Smooth muscle cell (in vitro differentiated cells): ENCODE results near the gene SNX25. TPM values are rescaled to one million over a fixed set of nuclear protein-coding genes. Genes with fewer than 3 reads are reported as not detected.

ENCODE experiments used
- DNase-seq: peaks from one replicate; lab custom pipeline; 2025; ENCODE audit not compliant: unreplicated experiment; lab: John Stamatoyannopoulos, UW
- H2AFZ ChIP-seq: fragments of 200-600 bp; sonication (generic); 2 replicates; pipeline ENCODE4 v1.6.0; 2016; ENCODE audit warnings: antibody characterized with exemption, low read depth, mild to moderate bottlenecking
- H3F3A ChIP-seq: fragments of 200-600 bp; sonication (generic); 2 replicates; pipeline ENCODE4 v1.6.0; 2017; ENCODE audit warnings: antibody characterized with exemption, low read depth
- H3K27ac ChIP-seq: fragments of 200-600 bp; sonication (generic); 2 replicates; pipeline ENCODE4 v1.5.1; 2016; ENCODE audit warnings: low read depth, mild to moderate bottlenecking
- H3K27me3 ChIP-seq: fragments of 200-600 bp; sonication (generic); 2 replicates; pipeline ENCODE4 v1.6.1; 2016; ENCODE audit warnings: low read depth, mild to moderate bottlenecking
- H3K36me3 ChIP-seq: fragments of 200-600 bp; sonication (generic); 2 replicates; pipeline ENCODE4 v1.5.1; 2016; ENCODE audit warnings: low read depth
- H3K4me1 ChIP-seq: fragments of 200-600 bp; sonication (generic); 2 replicates; pipeline ENCODE4 v1.5.1; 2016; ENCODE audit warnings: low read depth
- H3K4me2 ChIP-seq: fragments of 200-600 bp; sonication (generic); 2 replicates; pipeline ENCODE4 v1.6.0; 2016; ENCODE audit warnings: mild to moderate bottlenecking
- H3K4me3 ChIP-seq: fragments of 200-600 bp; sonication (generic); 2 replicates; pipeline ENCODE4 v1.5.1; 2016; ENCODE audit warnings: mild to moderate bottlenecking
- H3K79me2 ChIP-seq: fragments of 200-600 bp; sonication (generic); 2 replicates; pipeline ENCODE4 v1.6.0; 2016; ENCODE audit warnings: low read depth, mild to moderate bottlenecking
- H3K9ac ChIP-seq: fragments of 200-600 bp; sonication (generic); 2 replicates; pipeline ENCODE4 v1.6.0; 2016; ENCODE audit warnings: low read depth
- H3K9me3 ChIP-seq: fragments of 200-600 bp; sonication (generic); replicated peaks from 2 replicates; pipeline ENCODE4 v1.5.1; 2016; ENCODE audit warnings: low read depth
- H4K20me1 ChIP-seq: fragments of 200-600 bp; sonication (generic); 2 replicates; pipeline ENCODE4 v1.6.0; 2016; ENCODE audit warnings: low read depth
- CTCF ChIP-seq: fragments of 200-600 bp; sonication (generic); IDR thresholded peaks from 2 replicates; pipeline ENCODE4 v1.5.1; 2017; ENCODE audit warnings: borderline replicate concordance, mild to moderate bottlenecking, antibody characterized with exemption; ENCODE audit not compliant: insufficient read depth, poor library complexity, severe bottlenecking
- WGBS: methylation state at CpG from one replicate; pipeline ENCODE4 v1.1.7; 2016; ENCODE audit warnings: low lambda C conversion rate; 5-methylcytosine and 5-hydroxymethylcytosine counted together
- polyA plus RNA-seq: library from polyadenylated mRNA; unstranded; fragments of >200 nt; fragmentation: Nextera tagmentation; extraction: Ambion mirVana; gene quantifications from 2 replicates; pipeline ENCODE4 v1.2.1, GENCODE V29; 2016
- total RNA-seq: library from RNA; depleted of rRNA; stranded (reverse); fragments of >200 nt; gene quantifications from 2 replicates; pipeline ENCODE4 v1.2.3, GENCODE V29; 2014

Gene SNX25
- total and polyA plus RNA-seq, 2 experiments from 2014 or later: 12.3 to 23.6 TPM

- no peak overlapping the region for H3K9ac ChIP-seq
- H3K36me3 ChIP-seq: no peaks in the 10 kb centered on the region
- no peak for DNase-seq
- H3K9me3 ChIP-seq: no peaks in the 10 kb centered on the region
- H2AFZ ChIP-seq: no peak overlapping the region
- no peaks in the 10 kb centered on the region for H3K79me2 ChIP-seq
- no peaks in the 10 kb centered on the region for H3K27me3 ChIP-seq
- no peak overlapping the region for H3K4me2 ChIP-seq
- no peak overlapping the region for H3K4me3 ChIP-seq
- TF ChIP-seq CTCF: no peak
- no peaks in the 10 kb centered on the region for H3F3A ChIP-seq
- no peaks in the 10 kb centered on the region for H3K4me1 ChIP-seq
- H3K27ac ChIP-seq: no peak overlapping the region
- H4K20me1 ChIP-seq: no peaks in the 10 kb centered on the region
These were observed 66.1 kb downstream of the SNX25 start for GRCh38 chr4:185275501-185275900.

- Histone ChIP-seq H3K9ac (no peak overlapping the region), H3K79me2 (no peaks in the 10 kb centered on the region), H3K9me3 (no peaks in the 10 kb centered on the region), H2AFZ (no peak overlapping the region), H4K20me1 (no peaks in the 10 kb centered on the region), H3F3A (no peaks in the 10 kb centered on the region), H3K4me1 (no peaks in the 10 kb centered on the region), H3K27ac (no peak overlapping the region), H3K36me3 (no peaks in the 10 kb centered on the region), H3K27me3 (no peaks in the 10 kb centered on the region), H3K4me3 (no peak overlapping the region), H3K4me2 (no peak overlapping the region)
- no peak for TF ChIP-seq CTCF
- no peak for DNase-seq
These were observed 66.6 kb downstream of the SNX25 start for GRCh38 chr4:185276036-185276435.

GRCh38 chr4:185278716-185279115, 69.3 kb downstream of the SNX25 start:
- H3K4me3 ChIP-seq: no peak overlapping the region

GRCh38 chr4:185280608-185281007, 71.2 kb downstream of the SNX25 start:
- H3K4me3 ChIP-seq: no peak overlapping the region
- H3K9me3 ChIP-seq: no peaks in the 10 kb centered on the region
- no peaks in the 10 kb centered on the region for H3K36me3 ChIP-seq
- DNase-seq: no peak
- H3F3A ChIP-seq: no peaks in the 10 kb centered on the region
- H4K20me1 ChIP-seq: no peaks in the 10 kb centered on the region
- H2AFZ ChIP-seq: no peak overlapping the region
- no peaks in the 10 kb centered on the region for H3K79me2 ChIP-seq
- no peaks in the 10 kb centered on the region for H3K27me3 ChIP-seq
- H3K4me2 ChIP-seq: no peak overlapping the region
- TF ChIP-seq CTCF: no peak
- WGBS: 41% methylated on average over 5 of the region's 5 CpGs
- H3K9ac ChIP-seq: no peak overlapping the region
- peak overlapping the region; percentile 10 for H3K27ac ChIP-seq
- H3K4me1 ChIP-seq: no peaks in the 10 kb centered on the region

More at GRCh38 chr4:185278716-185279115, 69.3 kb downstream of the SNX25 start:
- Histone ChIP-seq H3F3A (no peaks in the 10 kb centered on the region), H3K9ac (no peak overlapping the region), H3K9me3 (no peaks in the 10 kb centered on the region), H3K27me3 (no peaks in the 10 kb centered on the region), H3K4me2 (no peak overlapping the region), H4K20me1 (no peaks in the 10 kb centered on the region), H3K79me2 (no peaks in the 10 kb centered on the region), H3K36me3 (no peaks in the 10 kb centered on the region), H3K27ac (no peak overlapping the region), H3K4me1 (no peaks in the 10 kb centered on the region), H2AFZ (no peak overlapping the region)
- DNase-seq: no peak
- TF ChIP-seq CTCF: no peak
- WGBS: 98% methylated on average over 3 of the region's 3 CpGs
